Measurements from ENCODE around the gene ATP9A.
"Not testable (repeated sequence)": the region's sequence is repeated elsewhere in the genome, so short reads cannot be mapped to it uniquely, and the experiment has no call there.

ATP9A gene

DNA sequence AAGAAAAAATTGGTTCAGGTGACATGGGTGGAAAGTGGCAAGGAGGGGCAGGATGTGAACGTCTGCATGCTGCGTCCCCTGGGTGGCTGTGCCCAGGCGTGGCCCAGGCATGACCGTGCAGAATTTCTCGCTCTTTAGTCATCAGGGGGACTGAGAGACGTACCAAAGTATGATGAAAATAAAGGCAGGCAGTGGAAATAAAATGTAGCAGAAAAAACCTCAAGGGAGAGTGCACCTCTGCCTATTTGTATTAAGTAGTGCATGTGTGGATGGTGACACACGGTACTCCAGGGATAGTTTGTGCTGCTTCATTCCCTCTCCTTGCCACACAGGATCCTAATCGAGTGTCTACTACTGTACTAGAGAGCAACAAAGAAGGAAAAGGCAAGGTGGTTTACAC lies 81.1 kb downstream of the ATP9A start:
- no peak for DNase-seq

DNA sequence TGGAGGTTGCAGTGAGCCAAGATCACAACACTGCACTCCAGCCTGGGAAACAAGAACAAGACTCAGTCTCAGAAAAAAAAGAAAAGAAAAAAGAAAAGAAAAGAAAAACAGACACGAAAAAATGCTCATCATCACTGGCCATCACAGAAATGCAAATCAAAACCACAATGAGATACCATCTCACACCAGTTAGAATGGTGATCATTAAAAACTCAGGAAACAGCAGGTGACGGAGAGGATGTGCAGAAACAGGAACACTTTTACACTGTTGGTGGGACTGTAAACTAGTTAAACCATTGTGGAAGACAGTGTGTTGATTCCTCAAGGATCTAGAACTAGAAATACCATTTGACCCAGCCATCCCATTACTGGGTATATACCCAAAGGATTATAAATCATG lies 82.7 kb downstream of the ATP9A start:
- not testable (repeated sequence) for DNase-seq

DNA sequence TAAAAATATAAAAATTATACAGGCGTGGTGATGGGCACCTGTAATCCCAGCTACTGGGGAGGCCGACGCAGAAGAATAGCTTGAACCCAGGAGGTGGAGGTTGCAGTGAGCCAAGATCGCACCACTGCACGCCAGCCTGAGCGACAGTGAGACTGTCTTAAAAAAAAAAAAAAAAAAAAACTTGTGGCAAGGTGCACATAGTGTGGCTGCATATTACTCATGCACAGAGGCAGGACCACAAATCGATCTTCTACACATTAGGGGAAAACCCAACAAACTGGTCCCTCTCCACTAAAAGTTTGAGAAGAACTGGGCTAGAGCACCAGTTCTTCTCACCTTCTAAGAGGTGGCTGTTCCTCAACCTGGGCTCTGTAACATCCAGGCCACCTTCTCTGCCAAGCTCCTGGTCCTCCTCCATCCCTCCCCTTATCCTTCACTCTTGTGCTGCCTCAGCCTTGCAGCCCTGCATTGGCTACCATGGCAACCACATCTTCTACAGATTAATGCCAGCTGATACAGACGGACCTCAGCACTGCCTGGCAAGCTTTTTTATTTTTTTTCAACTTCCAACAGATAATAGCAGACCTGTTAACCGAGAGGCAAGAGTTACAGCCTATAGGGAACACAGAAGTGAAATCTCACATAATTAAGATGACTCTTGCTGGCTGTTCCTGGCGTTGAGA lies 88.0 kb downstream of the ATP9A start:
- no peak for DNase-seq

DNA sequence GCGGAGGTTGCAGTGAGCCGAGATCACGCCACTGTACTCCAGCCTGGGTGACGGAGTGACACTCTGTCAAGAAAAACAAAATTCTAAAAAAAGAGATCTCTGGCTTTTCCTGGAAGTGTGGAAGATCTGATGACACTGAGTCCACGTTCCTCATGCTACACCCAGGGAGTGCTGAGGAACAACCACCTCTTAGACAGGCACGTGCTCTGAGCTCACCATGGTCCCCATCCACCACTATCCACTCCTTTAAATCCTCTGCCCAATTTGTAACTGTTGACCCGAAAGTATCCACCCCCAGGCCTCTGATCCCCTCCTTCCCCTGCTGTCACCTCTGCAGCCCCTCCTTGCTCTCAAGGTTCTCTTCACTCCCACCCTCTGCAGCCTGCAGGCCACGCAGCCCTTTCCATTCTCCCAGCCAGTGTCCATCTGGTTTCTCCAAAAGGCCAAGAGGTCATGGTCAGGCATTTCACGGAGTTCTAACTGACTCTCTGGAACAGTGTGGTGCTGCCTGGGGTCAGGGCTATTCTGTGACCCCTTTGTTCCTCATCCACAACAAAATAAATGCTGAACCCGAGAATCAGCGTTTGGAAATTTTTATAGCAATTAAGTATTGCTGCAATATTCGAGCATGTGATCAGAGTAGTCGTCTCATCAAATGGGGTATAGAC lies 88.8 kb downstream of the ATP9A start:
- no peak for DNase-seq

DNA sequence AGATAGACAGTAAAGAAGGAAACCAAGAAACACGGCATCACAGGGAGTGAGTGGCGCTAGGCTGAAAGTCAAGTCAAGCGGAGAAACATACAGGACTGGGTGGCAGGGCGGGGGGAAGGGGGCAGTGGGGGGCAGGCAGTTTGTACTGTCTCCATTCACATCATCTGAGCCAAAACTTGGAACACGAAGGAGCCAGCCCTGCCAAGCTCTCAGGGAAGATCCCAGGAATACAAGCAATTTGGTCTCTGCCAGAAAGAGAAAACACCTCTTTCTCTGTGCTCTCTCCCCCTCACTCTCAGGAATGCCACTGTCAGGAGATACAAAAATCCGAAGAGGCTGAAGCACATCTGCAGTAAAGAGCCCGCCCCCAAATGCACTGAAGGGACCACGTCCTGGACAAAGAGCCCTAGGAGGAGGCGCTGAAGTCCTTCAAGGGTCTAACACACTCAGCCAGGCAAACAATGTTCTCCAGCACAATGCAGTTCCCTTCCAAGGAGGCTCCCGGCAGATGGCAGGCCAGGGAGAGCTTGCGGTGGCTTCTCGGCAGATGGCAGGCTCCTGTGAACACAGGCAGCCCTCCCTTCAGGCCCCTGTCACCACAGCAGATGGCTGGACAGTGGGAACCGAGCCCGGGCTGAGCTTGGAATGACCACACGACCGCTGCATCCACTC lies 90.0 kb downstream of the ATP9A start:
- DNase-seq: no peak

DNA sequence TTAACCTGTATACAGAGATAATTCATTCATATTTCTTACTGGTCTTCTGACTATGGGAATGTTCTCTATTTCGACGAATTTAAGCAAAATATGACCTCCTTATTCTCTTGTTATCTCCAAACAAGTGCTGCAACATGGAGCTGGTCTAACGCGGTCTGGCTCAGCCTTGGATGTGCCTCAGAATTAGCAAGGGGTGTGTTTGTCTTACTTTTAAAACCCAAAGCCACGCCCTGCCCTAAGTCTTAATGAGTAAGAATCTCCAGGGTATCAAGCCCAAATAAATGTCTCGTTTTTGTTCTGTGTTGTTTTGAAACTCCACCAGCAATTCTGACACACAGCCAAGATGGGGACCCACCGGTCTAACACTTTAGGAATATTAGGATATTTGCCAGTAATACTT lies 99.2 kb downstream of the ATP9A start:
- no peak for DNase-seq

DNA sequence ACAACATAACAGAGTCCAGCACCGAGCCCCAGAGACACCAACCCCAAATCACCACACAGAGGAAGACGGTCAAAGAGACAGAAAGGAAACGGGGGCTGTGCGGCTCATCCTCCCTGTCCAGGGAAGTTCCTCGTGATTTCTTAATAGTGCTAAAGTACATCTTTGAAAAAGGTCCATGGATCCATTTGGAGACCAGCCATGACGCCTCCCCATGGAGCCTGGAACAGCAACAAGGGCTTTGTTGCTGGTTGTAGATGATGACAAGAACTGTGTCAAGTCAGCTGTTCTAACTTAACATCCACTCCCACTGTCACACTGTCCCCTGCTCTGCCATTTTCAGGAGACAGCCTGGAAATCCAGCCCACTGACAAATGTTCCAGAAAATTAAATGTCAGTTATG lies 99.7 kb downstream of the ATP9A start:
- DNase-seq: no peak

DNA sequence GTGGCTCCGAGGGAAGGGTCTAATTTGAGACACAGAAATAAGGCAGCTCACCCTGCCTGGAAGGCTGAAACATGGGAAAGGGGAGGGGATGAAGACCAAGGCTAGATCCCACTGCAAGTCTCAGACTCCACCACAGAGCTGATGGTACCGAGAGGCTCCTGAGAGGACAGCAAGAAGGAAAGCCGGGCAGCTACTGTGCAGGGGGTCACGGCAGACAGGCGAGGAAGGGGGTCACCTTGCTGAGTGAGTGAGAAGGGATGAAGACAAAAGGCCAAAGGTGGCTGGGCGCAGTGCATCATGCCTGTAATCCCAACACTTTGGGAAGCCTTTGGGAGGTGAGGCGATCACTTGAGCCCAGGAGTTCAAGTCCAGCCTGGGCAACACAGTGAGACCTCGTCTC lies 100.7 kb downstream of the ATP9A start:
- DNase-seq: no peak

DNA sequence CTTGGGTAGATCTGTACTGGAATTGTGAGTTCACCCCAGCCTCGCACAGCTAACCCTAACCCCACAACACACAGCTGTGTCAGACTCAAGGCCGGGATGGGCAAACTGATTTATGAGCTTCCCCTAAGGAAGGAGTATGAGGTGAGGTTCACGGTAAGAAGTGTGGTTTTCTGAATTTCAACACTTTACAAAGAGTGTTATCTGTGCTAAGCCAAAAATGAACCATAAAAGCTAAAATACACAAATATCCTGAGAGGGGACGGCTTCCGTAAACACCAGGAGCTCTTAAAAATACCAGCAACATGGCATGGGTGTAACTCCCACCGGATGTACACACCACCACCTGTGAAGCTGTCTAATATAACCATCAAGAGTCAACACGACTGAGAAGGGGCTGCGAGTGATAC lies 101.2 kb downstream of the ATP9A start:
- no peak for DNase-seq

DNA sequence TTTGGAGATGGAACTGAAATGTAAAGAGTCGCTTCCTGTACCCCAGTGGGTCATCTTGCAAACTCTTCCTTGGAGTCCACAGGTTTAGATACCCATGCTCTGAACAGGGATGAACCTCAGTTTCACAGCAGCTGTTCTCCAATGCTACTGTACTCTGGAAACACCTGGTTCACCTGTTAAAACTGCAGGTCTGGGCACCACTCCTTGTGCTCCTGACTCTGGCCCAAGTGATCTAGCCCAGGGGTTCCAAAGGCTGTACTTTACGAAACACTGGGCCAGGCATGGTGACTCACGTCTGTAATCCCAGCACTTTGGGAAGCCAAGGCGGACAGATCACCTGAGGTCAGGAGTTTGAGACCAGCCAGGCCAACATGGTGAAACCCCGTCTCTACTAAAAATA lies 102.1 kb downstream of the ATP9A start:
- DNase-seq: no peak

DNA sequence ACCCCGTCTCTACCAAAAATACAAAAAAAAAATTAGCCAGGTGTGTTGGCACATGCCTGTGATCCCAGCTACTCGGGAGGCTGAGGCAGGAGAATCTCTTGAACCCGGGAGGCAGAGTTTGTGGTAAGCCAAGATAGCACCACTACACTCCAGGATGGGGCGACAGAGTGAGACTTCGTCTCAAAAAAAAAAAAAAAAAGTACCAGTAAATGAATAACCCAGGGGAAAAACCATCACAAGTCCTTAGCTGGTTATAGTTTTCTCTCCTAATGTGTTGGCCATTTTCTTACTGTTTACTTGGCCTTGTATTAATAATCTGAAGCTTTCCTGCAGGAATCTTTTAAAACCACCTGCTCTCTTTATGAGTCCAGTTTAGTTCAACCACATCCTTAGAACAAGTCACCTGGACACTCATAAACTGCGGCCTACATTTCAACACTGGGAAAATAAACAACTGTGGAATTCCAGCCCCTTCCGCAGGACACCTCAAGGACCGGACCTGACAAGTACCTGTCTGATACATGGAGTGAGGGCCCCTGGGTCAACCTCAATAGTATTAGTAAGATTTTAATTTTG lies 102.6 kb downstream of the ATP9A start:
- no peak for DNase-seq

DNA sequence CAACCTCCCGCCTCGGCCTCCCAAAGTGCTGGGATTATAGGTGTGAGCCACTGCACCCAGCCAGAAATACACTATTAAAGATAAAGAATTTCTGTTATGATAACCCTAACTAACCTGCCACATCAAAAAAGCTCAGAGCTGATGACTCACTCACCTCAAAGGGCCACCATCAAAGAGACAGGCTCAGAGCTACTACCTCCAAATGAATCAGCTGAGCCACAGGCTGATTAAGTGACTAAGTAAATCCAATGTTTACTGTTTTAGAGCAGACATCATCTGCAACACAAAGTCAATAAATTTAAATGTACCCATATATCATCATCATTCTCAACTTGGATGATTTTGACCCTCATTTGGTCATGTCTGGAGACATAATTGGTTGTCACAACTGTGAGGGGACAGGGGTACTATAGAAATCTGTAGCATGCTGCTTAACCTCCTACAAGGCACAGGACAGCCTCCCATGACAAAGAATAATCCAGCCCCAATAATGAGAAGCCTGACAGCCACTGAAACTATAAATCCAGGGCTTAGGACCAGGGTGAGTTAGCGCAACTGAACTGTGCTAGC lies 106.5 kb downstream of the ATP9A start:
- DNase-seq: no peak

DNA sequence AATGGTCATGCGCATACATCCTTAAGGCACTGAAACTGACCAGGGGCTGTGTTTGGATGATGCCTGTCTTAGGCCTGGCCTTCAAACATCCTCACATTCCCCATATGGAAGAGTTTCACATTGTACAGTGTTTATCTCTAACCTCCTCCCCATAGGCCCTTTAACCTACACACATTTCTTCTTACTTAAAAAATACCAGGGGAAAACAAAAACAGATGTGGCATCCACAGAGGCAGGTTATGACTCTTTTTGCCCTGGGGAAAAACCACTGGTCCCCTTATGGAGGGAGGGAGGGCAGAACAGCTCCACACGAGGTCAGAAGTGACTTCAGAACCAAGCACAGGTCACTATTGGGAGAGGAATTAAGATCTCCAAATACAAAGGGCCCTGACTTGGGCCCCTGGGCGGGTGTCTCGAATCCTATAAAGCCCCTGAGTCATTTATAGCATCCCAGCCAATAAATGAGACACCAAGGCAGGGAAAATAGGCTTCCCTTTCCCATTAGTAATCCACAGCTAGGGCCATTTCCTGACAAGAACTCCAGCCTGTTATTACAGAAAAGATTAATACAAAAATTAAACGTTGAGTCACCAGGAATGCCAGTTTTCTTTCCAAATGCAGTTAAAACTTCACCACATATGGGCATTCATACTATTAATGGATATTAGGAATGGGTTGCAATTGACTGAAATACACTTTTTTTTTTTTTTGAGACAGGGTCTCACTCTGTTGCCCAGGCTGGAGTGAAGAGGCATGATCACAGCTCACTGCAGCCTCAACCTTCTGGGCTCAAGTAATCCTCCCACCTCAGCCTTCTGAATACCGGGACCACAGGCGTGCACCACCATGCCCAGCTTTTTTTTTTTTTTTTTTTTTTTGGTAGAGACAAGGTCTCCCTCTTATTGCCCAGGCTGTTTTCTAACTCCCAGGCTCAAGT lies 107.2 kb downstream of the ATP9A start:
- no peak for DNase-seq

DNA sequence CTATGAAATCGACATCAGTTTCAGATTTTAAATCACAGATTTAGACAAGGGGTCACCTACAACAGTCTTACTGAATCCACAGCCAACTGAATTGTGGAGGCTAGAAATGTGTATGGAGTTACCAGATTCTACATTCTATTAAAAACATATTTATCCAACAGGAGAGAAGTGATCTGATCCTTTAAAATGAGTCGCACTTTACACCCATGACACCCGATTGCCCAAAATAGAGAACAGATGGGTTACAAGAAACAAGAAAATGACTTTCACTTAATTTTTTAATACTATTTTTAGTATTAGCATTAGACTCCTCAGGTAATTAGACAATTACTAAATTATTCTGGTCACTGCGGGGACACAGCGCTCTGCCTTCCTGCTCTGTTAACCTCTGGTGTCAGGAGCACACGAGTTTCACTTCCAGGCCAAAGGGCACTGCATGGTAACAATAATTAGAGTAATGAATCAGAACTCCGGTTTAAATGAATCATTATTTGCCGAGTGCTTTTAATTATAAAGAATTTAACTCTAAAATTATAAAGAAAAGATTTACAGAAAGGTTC lies 108.6 kb downstream of the ATP9A start:
- no peak for DNase-seq

DNA sequence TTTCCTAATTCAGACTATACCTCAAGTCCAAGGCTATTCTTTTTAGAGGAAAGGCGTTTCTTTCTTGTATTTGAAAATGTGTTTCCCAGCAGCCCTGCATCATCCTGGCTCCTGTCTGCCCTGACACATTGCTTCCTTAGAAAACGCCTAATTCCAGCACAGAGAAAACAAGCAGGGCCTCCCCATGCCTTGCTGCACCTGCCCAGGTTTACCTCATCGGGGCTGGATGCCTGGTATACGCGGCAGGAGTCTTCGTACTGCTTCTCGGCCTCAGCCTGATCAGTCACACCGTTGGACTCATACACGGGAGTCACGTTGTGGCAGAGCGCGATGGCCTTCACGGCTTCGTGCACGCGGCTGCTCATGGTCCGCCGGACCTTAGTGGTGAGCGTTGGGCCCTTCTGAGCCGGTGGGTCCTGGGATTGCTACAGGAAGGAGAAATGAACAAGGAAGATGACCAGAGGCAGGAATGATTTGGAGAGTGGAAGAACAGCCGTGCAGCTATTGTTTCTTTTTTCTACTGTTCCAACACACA lies 111.4 kb downstream of the ATP9A start:
- DNase-seq: no peak

DNA sequence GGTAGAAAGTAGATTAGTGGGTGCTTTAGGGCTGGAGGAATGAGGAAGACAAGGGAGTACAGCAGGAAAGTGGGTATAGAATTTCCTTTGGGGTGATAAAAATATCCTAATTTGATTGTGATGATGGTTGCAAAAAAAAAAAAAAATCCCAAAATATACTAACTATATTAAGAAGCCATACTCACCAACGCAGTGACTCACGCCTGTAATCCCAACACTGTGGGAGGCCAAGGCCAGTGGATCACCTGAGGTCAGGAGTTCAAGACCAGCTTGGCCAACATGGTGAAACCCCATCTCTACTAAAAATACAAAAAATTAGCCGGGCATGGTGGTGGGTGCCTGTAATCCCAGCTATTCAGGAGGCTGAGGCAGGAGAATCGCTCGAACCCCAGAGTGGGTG lies 112.1 kb downstream of the ATP9A start:
- not testable (repeated sequence) for DNase-seq

DNA sequence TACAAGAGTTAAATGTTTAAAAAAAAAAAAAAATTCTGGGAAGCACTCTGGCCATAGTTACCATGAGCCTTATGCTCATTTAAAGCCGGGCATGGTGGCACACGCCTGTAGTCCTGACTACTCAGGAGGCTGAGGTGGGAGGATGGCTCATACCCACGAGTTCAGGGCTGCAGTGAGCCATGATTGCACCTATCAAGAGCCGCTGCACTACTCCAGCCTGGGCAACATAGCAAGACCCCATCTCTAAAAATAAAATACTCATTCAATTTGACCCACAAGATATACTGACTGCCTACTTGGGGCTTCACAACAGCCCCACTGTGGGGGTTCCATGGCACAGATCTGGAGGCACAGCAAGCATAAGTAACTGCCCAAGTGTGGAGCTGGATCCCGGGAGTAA lies 113.7 kb downstream of the ATP9A start:
- DNase-seq: no peak

DNA sequence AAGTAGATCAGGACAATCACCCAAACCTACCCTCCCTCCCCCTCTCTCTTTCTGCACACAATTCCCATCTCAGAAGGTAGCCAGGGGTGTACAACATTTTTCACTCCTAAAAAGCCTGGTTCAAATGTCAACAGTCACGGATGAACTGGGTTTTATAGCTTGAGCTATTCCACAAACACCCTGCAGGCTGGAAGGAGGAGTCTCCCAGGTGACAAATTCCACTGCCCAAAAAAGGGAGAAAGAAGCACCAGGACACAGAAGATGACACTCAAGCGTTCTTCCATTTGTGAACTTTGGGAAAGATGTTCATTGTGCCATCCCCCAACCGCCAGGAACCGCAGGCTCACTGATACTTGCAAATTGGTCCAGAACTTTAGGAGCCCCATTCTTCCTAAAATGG lies 114.1 kb downstream of the ATP9A start:
- DNase-seq: no peak

DNA sequence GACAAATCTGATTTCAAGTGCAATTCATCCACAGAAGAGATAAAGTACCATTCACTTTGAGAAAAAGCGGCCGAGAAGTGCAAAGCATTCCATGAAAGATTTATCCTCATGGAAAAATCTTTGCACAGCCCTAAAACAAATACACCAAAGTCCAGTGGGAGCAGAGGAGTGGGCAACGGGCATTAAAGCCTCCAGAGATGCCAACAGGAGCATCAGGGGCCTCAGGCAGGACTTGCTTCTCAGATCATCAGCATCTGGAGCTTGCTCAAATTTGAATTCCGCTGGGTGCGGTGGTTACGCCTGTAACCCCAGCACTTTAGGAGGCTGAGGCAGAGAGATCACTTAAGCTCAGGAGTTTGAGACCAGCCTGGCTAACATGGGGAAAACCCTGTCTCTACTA lies 115.0 kb downstream of the ATP9A start:
- DNase-seq: no peak

DNA sequence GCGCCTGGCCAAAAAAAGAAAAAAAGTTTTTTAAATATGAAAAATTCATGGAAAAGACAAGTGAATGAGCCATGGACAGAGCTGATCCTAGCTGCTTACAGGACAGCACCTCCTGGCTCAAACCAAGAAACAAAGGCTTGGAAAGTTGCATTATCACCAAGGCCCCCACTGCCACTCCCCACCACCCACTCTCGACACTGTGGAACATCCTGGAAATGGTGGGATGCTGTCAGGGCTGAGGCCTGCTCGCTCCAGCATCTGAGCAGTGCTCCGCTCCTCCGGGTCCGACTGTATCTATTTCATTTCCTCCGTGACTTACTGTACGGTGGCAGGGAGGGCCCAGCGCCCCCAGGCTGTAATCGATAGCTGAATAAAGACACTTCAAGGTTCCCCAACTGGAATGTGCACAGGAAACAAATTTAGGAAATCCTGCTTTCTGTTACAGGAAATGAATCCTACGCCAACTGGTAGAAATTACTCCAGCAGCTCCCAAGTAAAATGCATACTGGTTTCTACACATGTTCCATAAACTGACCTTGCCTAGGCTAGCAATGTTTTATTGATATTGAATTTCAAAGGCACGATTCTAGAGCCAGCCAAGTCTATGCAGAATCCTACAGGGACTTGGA lies 116.2 kb downstream of the ATP9A start:
- DNase-seq: no peak

DNA sequence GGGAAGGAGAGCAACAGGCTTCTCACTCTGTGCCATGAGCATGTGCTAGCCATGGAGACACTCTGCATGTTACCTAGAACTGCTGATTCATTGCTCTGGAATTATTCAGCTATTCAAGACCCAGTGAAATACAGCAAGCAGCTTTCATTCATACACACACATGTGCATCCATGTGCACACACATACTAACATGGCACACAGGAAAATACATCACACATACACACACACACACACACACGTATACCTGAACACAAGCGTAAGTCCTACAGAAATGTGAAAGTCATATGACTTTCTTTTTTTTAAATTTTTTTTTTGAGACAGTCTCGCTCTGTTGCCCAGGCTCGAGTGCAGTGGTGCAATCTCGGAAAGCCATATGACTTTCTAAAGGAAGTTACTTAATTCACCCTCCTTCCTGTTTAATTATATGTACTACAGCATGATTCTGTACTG lies 117.5 kb downstream of the ATP9A start:
- DNase-seq: no peak
